Thymus (tissue), 11 donors: ENCODE data around the gene GIGYF1. TPM values are rescaled to one million over a fixed set of nuclear protein-coding genes. Genes with fewer than 3 reads are reported as not detected.

ENCODE experiments used
- DNase-seq, 9 donors: peaks; one replicate each; pipeline ENCODE4 v3.0.0-alpha.2; 2013; ENCODE audit warnings: low spot score in 9 of 9, low read depth in 6 of 9, missing footprints in 1 of 9
- H3K27ac ChIP-seq, 2 donors: one replicate each; pipeline ENCODE4 v1.5.1; 2013; ENCODE audit warnings: control low read depth in 1 of 2, low read depth in 1 of 2, low read length in 1 of 2, mild to moderate bottlenecking in 1 of 2, moderate library complexity in 1 of 2
- H3K27me3 ChIP-seq, 2 donors: one replicate each; pipeline ENCODE4 v1.5.1; 2013; ENCODE audit warnings: low read length in 1 of 2; ENCODE audit not compliant: control insufficient read depth in 2 of 2, insufficient read depth in 1 of 2
- H3K36me3 ChIP-seq, 2 donors: one replicate each; pipeline ENCODE4 v1.5.1; 2013; ENCODE audit warnings: low read length in 1 of 2, mild to moderate bottlenecking in 1 of 2, moderate library complexity in 1 of 2; ENCODE audit not compliant: control insufficient read depth in 2 of 2, insufficient read depth in 2 of 2
- H3K4me1 ChIP-seq, 2 donors: one replicate each; pipeline ENCODE4 v1.5.1; 2013; ENCODE audit warnings: low read length in 2 of 2; ENCODE audit not compliant: control insufficient read depth in 2 of 2, insufficient read depth in 2 of 2
- H3K4me3 ChIP-seq, 2 donors: one replicate each; pipeline ENCODE4 v1.5.1; 2013; ENCODE audit warnings: low read length in 2 of 2, control low read depth in 1 of 2, mild to moderate bottlenecking in 1 of 2
- H3K9me3 ChIP-seq, 2 donors: one replicate each; pipeline ENCODE4 v1.5.1; 2013; ENCODE audit warnings: low read length in 1 of 2, mild to moderate bottlenecking in 1 of 2; ENCODE audit not compliant: control insufficient read depth in 2 of 2, insufficient read depth in 1 of 2
- WGBS: extraction: QIAGEN DNeasy Blood & Tissue Kit; methylation state at CpG from one replicate; pipeline ENCODE4 v1.1.7; 2013; 5-methylcytosine and 5-hydroxymethylcytosine counted together
- polyA plus RNA-seq: library from polyadenylated mRNA; stranded (reverse); fragments of 200-250 nt; gene quantifications from one replicate; pipeline ENCODE4 v1.2.3, GENCODE V29; 2013
- total RNA-seq: library from RNA; stranded (reverse); fragments of 120-200 nt; gene quantifications from one replicate; pipeline ENCODE4 v1.2.4, GENCODE V29; 2013
- donor health status: healthy.

The GIGYF1 gene
- total and polyA plus RNA-seq, 2 donors = 13.8 to 60.1 TPM

DNA sequence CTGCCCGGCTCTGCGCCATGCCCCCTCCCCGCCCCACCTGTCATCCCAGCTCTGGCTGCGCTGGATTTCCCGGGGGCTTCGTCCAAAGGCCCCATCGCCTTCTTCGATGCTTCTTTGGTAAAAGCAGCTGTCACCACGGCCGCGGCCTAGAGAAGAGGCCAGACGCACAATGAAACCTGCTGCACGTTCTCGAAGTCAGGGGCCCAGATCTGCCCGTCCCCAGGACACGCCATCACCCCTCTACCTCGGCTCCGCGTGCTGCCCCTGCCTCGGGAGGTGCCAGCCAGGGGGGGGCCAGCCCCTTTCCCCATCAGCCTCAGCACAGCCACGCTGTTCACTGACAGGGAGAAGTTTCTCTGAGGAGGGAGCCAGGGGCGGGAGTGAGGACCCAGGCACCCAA is 6.8 kb downstream of the GIGYF1 start:
- peaks cover 76 to 80% of the 10 kb centered on the region in 2 donors for H3K36me3 ChIP-seq
- H3K27ac ChIP-seq = no peak overlapping the region
- H3K4me1 ChIP-seq = peaks cover 13 to 25% of the 10 kb centered on the region in 2 donors
- no peak overlapping the region for H3K4me3 ChIP-seq
- 95% methylated on average over 22 of the region's 22 CpGs for WGBS
- H3K27me3 ChIP-seq = no peaks in the 10 kb centered on the region
- no peaks in the 10 kb centered on the region for H3K9me3 ChIP-seq
- no peak for DNase-seq

DNA sequence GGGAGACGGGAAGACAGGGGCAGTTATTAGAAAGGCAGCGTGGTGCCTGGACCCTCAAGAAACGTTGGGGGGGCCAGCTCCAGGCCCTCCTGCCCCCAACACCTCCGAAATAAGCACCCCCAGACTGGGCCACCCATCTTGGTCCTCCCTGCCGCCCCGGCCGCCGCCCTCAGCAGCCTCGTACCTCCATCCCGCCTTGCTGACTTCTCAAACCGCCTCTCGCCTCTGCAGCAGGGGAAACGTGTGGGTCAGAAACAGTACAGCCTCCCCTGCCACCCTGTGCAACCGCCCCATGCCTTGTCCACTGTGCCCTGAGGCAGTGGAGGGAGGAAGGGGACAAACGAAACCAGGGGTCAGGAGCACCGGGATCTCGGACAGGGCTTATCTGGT is 7.2 kb downstream of the GIGYF1 start:
- Histone ChIP-seq H3K9me3 (no peaks in the 10 kb centered on the region), H3K4me3 (no peak overlapping the region), H3K27ac (no peak overlapping the region), H3K36me3 (peaks cover 80 to 84% of the 10 kb centered on the region in 2 donors), H3K27me3 (no peaks in the 10 kb centered on the region), H3K4me1 (peaks cover 8 to 20% of the 10 kb centered on the region in 2 donors)
- WGBS = over 99% methylated on average over 17 of the region's 17 CpGs
- DNase-seq = no peak

DNA sequence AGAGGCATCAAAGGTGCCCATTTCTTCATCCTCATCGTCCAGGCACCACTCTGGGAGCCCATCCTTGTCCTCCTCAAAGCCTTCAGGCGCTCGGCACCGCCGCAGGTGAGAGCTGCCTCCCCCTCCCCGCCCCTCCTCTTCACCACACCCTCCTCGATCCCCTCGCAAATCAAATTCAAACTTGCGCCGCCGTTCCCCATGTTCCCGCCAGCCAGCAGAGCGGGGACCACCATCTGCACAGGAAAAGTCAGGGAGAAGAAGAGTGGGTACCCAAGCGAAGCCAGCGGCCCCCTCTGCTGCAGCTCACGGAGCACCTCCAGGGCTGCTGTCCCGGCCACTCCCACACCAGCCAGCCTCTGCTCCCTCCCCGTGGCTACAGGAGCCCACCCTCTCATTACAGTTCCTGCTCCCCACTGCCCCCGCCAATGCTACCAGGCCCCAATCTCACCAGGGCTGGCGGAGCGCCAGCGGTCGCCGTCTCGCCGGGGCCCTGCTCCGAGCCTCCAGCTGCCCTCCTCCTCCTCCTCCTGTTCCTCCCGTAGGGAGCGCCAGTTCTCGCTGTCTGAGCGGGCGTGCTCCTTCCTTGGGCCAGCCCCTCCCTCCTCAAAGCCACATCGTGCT is 7.7 kb downstream of the GIGYF1 start:
- DNase-seq = no peak

DNA sequence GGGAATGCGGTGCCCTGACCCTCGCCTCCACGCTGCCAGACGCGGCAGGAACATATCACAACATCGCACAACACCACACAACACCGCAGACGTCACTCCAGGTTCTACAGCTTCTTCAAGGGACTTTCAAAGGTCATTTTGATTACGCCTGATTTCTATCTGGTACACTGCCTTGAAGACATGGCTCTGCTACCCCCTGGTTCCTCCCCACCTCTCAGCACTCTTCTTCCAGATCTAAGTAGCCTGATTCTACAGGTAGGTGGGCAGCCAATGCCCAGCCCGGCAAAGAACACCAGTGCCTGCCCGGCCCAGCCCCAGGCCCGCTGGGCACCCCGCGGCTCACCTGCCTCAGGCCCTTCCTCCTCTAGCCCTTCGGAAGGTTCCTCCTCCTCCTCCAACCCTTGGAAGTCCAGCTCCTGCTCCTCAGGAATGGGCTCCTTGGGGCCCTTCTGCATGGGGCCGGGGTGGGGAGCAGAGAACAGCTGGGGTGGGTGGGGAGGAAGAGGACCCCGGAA is 8.4 kb downstream of the GIGYF1 start:
- Histone ChIP-seq H3K9me3 (no peaks in the 10 kb centered on the region), H3K27ac (no peak overlapping the region), H3K27me3 (no peaks in the 10 kb centered on the region), H3K36me3 (peaks cover 87 to 90% of the 10 kb centered on the region in 2 donors), H3K4me1 (peaks cover 0 to 10% of the 10 kb centered on the region in 2 donors), H3K4me3 (no peak overlapping the region)
- WGBS = 95% methylated on average over 17 of the region's 17 CpGs
- no peak for DNase-seq

More for the DNA sequence above, 7.7 kb downstream of the GIGYF1 start:
- Histone ChIP-seq H3K36me3 (peaks cover 85 to 89% of the 10 kb centered on the region in 2 donors), H3K4me1 (peaks cover 4 to 15% of the 10 kb centered on the region in 2 donors), H3K9me3 (no peaks in the 10 kb centered on the region), H3K4me3 (no peak overlapping the region), H3K27ac (no peak overlapping the region), H3K27me3 (no peaks in the 10 kb centered on the region)
- 98% methylated on average over 33 of the region's 33 CpGs for WGBS

DNA sequence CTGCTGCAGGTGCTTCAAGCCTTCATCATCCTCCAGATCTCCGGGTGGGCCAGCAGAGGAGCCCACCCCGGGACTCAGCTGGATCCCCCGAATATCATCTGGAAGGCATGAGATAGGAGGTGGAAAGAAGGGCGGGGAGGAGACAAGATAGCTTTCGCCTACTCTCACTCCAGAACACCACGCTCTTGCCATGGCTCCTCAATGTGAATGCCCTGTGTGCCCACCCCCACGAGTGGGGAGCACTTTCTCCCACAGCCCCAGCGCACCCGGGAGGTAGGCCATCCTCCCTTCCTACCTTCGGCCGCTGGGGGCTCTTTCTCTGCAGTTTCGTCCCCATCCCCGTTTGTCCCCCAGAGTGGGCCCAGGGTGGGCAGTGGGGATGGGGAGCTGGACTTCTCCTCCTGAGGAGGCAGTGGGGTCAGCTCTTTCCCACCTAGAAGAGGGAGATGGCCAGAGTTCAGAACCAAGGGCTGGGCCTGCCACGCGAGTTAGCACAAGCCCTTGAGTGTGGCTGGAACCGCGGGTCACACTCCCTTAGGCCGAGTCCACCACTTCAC is 8.9 kb downstream of the GIGYF1 start:
- DNase-seq = no peak
- Histone ChIP-seq H3K4me1 (peaks cover 0 to 9% of the 10 kb centered on the region in 2 donors), H3K4me3 (no peak overlapping the region), H3K27ac (no peak overlapping the region), H3K9me3 (no peaks in the 10 kb centered on the region), H3K36me3 (peaks cover 93 to 95% of the 10 kb centered on the region in 2 donors), H3K27me3 (no peaks in the 10 kb centered on the region)
- WGBS = 97% methylated on average over 18 of the region's 18 CpGs

DNA sequence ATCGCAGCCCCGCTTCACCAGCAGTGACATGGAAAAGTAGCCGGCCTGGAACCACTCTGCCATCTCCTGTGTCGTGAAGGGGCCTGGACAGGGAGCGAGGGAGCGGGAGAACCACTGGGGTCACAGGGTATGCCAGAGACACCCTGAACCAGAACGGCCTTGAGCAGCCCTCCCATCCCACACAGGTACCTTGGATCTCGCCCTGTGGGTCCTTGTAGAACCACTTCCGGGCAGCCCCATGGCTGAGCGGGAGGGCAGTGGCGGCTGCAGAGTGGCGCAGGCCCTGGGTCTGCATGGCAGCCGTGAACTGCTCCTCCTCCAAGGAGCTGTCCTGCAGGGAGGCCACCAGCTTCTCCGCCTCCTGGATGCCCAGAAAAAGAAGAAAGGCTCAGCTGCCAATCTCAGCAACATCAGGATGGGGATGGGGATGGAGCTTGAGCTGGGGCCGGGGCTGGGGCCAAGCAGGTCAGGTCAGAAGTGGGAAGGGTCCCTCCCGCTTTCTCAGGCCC is 9.5 kb downstream of the GIGYF1 start:
- 99% methylated on average over 16 of the region's 16 CpGs for WGBS
- Histone ChIP-seq H3K27me3 (no peaks in the 10 kb centered on the region), H3K36me3 (peaks cover 97 to 98% of the 10 kb centered on the region in 2 donors), H3K4me1 (peaks cover 0 to 7% of the 10 kb centered on the region in 2 donors), H3K27ac (no peak overlapping the region), H3K4me3 (no peak overlapping the region), H3K9me3 (no peaks in the 10 kb centered on the region)
- DNase-seq = no peak

DNA sequence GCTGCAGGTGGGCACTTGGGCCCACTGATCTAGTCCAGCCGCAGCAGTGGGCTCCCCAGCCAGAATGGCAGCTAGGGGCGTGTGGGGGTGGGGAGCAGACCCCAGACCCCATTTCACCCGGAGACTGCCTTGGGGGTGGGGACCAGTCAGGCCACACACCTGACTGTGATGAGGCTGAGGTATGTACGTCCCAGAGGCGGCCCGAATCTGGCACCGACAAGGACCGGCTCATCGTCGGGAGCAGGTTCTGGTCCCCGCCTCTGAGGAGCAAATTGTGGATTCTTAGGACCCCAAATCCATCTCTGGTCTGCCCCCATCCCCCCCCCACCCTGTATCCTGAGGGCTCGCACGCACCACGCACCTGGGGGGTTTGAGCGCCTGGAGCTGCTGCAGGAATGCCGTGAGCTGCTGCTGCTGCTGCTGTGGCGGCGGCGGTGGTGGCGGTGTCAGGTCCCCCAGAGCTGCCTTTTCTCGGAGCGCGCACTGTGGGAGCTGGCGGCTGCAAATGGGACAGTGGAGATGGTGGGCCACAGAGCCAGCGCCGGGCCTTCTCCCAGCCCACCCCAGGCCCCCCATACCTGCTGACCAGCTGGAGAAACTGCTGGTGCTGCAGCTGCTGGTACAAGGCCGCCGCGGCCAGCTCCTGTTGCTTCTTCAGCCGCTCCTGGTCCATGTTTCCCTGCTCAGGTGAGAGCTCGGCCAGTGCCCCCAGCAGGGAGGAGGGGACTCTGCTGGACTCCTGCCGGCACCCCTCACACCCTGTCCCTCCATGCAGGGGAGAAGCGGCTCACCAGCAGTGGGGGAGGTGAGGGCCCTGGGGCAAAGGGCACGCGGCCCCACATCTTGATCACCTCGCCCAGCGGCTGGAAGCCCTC is 10.2 kb downstream of the GIGYF1 start:
- no peak for DNase-seq
- H3K27me3 ChIP-seq = no peaks in the 10 kb centered on the region
- no peak overlapping the region for H3K27ac ChIP-seq
- 98% methylated on average over 37 of the region's 37 CpGs for WGBS
- H3K36me3 ChIP-seq = peaks cover 97 to 99% of the 10 kb centered on the region in 2 donors
- H3K9me3 ChIP-seq = no peaks in the 10 kb centered on the region
- H3K4me3 ChIP-seq = no peak overlapping the region
- peaks cover 0 to under 1% of the 10 kb centered on the region in 2 donors for H3K4me1 ChIP-seq

DNA sequence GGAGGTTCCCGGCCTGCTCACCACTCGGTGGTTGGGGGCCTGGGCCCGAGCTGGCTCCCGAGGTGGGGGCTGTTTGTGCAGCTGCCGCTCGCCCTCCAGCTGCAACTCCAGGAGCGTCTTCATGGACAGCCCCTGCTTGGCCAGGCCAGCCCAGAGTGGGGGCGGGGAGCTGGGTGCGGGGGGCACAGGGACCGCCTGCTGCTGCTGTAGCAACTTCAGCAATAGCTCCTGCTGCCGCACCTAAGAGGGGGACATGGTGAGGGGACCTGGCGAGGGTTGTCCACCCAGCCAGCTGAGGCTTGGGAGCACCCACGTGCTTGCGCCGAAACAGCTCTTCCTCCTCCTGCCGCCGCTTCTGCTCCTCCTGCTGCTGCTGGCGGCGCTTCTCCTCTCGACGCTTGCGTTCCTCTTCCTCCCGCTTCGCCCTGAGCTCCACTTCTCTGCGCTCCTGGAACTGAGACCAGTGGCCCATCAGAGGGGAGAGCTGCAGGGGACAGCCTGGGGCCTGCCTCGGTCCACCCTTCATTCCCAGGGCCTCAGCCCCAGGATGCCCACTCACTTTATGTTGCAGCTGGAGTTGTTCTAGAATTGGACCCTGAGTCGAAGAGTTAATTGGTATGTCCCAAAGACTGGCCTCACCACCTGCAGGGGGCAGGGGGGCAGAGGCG is 10.9 kb downstream of the GIGYF1 start:
- H3K4me3 ChIP-seq = no peak overlapping the region
- H3K27ac ChIP-seq = no peak overlapping the region
- peaks cover 97 to 99% of the 10 kb centered on the region in 2 donors for H3K36me3 ChIP-seq
- H3K4me1 ChIP-seq = no peaks in the 10 kb centered on the region
- H3K27me3 ChIP-seq = no peaks in the 10 kb centered on the region
- WGBS = 97% methylated on average over 28 of the region's 28 CpGs
- no peaks in the 10 kb centered on the region for H3K9me3 ChIP-seq
- DNase-seq = no peak
